ENCODE measurements around the gene EXOC7.
A peak's percentile ranks its signal among the peaks of the same experiment; 100 is the strongest.

The EXOC7 gene

DNA sequence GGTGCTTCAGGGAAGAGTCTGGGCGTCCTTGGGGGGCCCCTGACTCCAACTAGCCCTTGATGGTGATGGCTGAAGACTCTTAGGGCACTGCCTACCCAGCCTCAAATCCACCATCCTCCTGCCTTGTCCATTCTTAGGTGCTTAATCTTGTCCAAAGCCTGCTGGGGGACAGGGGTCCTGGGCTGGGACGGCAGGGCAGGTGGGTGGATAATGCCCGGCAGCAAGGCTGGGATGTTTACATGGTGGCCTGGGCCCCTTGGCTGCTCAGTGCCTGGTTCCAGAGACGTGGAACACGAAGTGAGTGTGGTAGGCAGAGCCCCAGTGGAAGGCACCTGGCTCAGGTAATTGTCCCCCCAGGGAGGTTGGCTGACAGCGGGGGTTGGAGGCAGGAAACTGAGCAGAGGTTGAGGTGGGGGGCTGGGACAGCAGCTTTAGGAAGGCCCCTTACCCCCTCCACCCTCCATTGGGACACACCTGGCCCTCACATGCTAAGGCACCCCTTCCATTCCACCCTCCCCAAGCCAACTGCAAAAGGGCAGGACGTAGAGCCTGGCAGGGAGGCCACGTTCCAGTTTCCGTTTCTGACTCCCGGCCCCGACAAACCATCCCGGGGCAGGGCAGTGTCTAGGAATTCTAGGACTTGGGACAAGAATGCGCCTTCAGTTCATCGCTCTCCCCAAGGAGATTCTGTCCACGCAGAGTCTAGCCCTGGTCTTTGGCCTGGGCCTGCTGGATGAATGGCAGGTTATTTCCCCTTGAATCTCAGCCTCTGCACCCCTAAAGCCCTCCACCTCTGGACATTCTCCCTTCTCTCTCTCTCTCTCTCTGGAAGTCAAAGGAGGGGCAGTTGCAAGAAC lies 35.5 kb upstream of the EXOC7 start:
- peak in 2 of 58 donors; percentile 23 to 39 for DNase-seq

DNA sequence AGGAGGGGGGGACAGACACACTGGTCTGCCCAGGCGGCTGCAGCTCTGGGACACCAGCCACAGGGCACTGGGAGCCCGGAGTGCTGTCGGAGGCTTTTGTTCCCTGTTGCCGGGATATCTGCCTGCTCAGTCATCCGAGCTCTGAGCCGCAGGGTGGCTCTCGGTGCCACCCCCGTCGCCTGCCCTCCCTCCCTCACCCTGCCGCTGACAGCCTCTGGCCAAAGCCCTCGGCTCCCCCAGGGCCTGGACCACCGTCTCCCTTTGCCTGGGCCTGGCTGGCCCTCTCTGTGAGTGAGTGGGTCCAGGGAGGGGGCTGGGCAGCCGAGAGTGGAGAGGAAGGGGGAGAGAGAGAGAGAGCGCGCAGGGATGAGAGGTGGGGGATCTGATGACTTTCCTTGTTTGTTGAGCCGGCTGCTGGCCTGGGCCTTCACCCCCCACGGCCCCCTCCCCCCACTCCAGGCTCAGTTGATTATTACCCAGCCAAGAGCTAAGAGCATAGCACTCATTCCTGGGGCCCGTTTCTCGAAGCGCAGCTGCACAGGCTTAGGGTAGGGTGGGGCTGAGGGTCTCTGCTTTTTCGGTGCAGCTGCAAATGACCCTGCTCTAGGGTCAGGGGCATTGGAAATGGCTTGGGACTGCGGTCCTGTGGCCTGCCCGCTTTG lies 34.8 kb upstream of the EXOC7 start:
- DNase-seq, result peak in 54 of 58 donors; percentile 14 to 92 (median 70)

DNA sequence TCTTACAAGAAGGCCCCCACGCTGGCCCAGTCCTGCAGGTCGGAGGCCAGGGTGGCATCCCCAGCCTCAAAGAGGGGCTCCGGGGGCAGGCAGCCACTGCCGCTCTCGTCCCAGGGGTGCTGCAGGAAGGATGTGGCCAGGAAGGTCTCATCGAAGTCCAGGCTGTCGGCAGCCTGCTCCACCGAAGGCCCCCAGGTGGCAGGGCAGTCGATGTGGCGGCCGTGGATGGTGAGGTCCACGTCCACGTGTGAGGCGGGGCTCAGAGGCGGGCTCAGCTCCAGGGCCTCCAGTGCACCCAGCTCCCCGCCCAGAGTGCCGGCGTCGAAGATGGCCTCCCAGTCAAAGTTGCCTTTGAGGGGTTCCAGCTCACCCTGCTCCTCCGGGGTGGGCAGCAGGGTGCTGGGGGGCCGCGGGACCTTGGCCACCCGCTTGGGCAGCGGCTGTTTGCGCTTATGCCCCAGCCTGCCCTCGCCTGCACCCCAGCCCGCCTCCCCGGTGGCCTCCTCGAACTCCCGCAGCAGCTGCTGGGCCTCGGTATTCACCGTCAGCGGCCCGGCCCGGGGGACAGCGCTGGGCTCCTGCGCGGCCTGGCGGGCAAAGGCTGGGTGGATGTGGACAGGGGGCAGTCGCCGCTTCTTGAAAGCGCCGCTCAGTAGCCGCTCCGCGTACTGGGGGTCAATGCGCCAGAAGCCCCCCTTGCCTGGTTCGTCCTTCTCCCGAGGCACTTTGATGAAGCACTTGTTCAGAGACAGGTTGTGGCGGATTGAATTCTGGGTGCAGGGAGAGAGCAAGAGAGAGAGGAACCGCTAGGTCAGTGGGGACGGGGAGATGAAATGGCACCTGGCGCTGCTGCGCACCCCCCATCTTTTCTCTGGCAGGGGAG lies 34.0 kb upstream of the EXOC7 start:
- no peak for DNase-seq

DNA sequence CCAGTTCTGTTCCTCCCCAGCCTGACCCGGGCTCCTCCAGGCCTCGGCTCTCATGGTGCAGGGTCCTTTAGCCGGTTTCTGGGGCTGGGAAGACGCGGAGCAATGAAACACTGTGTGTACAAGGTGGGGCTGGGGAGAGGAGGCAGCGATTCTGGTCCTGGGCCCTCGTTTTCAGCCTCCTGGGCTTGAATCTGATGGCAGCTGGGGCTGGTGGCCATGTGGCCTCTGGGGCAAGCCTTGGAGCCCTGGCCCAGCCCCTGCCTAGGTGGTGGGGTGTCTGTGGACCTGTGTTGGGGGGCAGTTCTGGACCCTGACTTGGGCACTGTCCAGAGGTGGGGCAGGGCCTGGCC lies 33.4 kb upstream of the EXOC7 start:
- no peak for DNase-seq

DNA sequence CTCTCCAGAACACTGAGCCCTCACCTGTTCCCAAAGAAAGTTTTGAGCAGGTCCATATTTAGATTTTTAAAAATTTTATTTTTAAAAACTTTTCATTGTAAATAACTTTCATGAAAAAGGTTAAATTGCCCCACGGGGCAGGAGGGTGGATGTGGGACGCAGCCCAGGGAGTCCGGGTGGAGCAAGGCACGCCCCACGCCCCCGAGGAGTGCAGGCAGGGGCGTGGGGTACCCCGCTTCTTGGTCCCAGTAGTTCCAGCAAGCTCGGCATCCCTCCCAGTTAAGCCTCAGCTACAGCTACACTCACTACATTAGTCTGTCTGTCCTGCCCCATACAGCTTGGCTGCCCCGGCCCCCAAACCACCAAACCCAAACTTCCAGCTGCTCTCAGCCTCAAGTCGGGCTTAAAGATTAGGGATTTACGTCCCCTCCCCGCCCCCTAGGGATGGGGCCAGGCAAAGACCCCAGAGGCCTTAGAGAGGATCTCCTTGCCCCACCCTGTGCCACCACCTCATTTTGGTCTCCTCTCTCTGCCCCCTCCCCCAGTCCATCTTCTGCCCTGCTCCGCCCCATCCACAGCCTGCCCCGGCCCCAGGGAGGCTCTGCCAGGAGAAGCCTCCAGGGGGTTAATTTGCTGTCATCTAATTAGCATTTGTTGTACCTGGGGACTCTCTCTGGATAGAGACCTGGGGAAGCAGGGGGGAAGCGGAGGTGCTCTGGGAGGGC lies 32.9 kb upstream of the EXOC7 start:
- no peak for DNase-seq

DNA sequence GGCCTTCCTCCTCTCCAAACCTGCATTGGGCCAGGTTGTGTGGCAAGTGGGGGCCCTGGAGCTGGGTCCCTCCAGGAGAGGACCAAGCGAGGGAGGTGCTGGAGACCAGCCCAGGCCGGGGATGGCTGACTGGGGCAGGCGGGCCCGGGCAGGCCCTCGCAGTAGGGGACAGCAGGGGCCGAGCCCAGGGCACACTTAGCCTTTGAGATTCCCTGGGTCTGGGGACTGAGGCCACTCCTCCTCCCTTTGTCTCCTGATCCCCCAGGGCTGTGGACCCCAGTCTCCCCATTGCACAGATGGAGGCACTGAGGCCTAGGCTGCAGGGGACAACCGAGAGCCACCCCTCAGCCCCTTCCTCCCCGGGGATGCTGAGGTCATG lies 32.2 kb upstream of the EXOC7 start:
- DNase-seq, result no peak

DNA sequence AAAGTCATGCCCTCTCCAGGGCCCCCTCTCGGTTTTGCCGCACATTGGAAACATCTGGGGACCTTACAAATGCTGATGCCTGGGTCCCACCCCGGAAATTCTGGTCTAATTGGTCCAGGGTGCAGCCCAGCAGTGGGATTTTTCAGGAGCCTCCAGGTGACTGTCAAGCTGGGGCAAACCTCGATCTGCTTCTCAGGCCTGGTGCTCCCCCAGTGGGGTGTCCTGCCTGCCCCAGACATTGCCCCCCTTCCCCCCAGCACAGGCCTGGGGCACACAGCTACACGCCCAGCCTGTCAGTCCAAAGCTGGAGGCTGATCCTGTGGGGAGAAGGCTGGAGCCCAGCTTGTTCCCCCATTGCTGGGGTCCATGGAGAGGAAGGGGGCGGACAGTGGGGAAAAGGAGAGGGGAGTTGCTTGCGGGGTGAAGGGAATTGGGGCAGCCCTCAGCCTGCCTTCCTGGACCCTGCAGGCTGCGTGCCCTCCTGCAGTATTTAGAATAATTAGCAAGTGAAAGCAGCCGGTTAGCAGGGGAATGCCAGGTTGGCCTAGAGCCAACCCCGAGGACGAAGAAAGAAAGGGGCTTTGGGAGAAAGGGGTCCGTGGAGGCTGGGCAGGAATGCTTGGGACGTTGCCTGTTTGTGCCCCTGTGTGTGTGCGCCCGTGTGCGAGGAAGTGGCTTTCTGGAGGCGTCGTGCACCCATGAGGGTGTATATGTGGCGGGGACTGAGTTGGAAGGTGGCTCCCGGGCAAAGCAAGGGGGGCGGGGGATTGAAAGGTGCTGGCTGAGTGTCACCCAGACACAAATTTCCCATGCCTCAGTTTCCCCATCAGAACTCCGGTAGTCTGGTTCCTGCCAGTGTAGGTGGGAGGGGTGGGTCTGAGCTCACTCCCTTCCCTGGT lies 31.6 kb upstream of the EXOC7 start:
- DNase-seq, result peak in 2 of 58 donors; percentile 16 to 35

DNA sequence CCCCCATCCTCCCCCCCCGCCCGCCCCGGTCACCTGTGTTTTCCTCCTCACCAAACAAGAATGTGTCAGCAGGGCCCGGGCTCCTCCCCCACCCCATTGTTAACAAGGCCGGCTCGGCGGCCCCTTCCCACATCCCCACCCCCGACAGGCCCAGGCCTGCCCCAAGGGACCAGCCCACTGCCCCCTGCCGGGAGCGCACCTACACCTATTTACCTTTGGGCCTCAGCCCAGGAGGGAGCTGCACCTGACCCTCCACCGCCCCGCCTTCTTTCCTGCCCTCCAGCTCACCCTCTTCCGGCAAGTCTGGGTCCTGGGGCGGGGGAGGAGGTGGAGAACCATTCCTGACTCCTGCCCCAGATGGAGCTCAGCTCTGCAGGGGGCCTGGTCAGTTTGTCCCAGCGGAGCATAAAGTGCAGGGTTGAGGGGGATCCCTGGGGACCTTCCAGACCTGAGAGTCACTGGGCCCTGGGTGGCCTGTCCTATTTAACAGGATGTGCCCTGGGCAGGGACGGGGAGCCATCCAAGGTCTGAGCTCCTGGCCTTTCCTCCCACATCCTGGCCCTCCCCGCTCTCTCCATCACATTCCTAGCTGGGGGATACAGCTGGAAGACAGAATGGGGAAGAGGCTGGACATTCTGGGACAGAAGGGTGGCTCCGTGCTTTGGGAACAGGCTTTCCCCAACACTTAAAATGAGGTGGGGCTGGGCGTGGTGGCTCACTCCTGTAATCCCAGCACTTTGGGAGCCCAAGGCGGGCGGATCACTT lies 29.2 kb upstream of the EXOC7 start:
- no peak for DNase-seq

DNA sequence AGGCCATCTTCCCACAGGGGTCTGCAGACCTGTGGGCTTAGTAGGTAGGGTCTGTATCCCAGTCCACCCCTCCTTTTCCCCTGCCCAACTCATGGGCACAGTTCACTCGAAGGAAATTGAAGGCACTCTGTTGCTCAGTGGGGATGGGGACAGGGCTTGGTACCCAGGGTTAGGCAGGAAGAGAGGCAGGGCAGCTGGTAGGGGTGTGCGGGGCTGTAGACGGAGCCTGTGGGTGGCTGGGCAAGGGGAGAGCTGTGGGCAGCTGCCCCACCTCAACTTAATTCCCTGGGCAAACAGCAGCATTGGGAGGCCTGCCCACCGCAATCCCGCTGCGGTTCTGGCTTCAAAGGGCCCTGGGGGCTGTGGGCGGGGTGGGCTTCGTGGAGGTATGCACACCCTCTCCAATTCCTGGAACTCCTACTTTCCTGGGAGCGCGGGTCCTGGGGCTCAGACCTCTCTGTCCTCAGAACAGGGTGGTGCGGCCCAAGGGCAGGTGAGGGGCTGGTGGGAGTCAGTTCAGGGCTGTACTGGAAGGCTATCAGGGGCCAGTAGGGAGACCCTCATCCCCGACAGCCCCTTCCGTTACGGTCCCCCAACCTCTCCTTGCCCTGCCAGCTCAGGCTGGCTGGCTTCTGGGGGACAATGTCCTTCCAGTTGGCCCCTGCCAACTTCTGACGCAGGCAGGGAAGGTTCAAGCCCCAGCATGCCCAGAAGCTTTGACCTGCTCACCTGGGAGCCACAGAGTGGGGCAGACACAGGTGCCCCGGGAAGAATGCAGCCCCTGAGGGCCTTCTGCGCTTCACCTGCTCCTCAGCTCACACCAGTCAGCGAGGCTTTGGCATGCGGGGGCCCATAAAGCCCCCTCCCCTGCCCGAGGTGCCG lies 28.3 kb upstream of the EXOC7 start:
- DNase-seq, result no peak

DNA sequence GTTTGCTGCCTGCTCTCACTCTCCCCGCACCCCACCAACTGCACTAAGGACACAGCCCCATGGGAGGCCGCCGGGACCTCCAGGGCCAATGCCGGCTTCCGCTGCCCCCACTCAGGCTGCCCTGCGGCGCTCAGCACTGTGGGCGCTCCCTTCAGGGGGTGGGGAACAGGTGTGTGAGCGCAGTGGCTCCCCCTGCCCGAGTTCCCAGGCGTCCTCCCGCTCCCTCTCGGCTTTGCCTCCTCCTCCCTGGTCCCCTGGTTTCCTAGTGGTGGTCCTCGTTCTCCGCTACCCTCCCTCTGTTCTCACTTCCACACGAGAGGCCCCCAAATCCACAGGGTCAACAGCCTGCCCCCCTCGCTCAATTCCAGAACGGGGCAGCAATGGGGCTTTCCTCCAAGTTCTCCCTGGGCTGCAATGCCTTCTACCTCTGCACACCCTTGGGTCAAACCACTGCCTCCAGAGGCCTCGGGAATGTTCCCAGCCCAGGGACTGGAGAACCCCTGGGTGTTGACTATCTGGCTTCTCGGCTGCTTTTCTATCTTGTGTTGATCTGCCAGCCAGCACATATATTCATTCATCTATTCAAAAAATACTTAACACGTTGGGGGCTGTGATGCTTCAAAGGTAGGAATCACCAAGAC lies 27.6 kb upstream of the EXOC7 start:
- no peak for DNase-seq

DNA sequence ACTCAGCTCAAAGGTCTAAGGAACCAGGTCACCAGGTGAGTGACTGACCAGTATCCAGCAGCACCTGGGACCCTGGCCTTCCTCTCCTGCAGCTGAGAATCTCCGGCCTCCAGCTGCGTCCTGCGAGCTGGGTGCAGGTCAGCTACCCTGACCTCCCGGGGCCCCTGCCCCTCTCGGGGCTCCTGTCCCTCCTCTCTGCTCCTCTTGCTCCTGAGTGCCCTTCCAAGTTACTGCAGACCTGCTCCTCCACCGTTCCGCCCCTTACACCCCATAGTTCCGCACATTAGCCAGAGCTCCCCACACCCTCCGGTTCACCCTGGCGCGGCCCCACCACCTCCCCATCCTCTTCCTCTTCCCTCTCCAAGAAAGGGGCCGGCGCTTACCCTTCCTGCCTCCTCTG lies 26.9 kb upstream of the EXOC7 start:
- no peak for DNase-seq

DNA sequence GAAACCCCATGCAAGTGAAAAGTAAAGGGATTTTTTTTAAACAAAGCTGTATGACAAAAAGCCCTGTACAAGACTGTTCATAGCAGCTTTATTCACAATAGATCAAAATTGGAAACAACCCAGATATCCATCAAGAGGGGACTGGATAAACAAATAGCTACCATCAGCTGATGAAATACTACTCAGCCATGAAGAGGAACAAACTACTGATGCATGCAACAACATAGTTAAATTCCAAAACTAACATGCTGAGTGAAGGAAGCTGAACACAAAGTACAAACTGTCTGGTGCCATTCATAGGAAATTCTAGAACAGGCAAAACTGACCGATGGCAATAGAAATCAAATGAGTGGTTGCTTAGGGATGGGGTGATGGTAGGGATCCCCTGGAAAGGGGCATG lies 22.3 kb upstream of the EXOC7 start:
- DNase-seq, result no peak

DNA sequence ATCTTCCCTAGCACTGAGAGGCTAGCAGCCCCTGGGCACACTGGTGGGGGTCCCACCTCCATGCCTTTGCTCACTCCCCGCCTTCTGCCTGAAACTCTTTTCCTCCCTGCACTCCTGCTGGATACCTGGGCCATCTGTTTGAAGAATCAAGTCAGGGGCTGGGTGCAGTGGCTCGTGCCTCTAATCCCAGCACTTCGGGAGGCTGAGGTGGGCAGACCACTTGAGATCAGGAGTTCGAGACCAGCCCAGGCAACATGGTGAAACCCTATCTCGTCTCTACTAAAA lies 21.7 kb upstream of the EXOC7 start:
- DNase-seq, result no peak

DNA sequence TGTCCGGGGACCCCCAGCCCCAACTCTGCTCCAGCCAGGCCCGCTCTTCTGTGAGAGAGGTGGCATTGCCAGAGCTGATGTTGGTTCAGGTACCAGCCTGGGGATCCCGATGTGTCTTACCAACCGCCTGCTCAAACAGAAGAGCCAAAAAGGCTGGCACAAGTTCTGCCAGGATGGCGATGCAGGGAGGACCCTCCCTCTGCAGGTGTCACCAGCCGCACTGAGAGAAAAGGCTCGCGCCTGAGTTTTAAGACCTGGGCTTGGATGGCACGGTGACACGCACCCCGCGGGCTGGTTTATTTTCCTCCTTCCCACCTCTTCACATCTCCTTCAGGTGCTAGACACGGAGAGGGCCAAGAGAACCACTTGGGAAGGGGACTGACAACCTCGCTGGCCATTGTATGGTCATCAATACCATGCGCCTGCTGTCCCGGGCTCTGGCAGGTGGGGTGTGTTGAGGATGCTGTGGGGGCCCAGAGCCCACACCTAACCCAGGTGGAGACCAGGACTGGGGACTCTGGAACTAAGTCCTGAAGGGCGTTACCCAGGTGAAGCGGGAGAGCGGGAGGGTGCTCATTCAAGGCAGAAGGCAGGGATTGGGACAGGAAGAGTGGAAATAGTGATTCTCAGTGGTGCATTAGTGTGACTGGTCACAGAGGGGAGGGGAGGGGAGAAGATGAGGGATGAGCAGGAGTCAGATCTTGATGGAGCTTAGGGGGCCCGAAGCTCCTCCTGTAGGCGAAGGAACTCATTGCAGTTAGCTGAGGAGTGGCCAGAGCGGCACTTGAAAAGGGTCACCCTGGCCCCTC lies 21.2 kb upstream of the EXOC7 start:
- no peak for DNase-seq

DNA sequence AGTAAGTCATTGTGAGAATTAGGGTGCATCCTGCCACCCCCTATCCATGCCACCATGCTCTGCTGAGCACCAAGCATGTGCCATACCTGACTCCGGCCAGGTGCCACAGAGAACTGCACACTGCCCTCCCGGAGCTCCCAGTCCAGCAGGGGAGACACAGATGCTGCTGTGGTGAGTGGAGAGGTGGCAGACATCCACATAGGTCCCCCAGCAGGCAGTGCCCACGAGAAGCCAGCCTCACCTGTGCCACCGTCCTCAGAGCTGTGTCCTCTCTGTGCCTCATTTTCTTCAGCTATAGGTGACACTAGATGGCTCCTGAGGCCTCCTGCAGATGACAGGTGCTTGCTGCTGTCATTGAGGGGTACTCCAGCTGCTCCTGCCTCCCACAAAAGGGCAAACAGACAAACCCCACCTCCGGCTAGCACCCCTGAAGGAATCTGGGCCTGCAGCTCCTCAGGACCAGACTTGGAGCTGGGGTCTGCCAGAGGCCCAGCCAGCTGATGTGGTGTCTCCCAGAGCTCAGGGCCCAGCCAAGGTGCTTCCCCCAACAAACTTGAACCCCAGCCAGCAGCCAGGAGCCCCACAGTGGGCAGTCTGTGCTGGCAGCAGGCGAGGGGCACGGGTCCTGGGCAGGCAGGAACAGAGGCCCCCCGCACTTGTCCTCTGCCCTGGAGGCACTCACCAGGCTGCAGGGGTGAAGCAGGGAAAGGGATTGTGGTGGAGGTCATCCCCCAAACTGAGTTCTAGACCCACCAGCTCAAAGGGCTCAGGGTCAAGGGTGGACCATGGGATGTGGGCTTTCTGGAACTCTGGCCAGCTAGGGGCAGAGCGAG lies 20.4 kb upstream of the EXOC7 start:
- no peak for DNase-seq

DNA sequence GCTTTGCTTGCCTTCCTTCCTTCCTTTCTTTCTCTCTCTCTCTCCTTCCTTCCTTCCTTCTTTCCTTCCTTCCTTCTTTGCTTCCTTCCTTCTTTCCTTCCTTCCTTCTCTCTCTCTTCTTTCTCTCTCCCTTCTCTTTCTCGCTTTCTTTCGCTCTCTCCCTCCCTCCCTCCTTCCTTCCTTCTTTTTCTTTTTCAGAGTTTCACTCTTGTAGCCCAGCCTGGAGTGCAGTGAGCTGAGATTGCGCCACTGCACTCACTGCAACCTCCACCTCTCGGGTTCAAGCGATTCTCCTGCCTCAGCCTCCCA lies 19.6 kb upstream of the EXOC7 start:
- no peak for DNase-seq
